Stromal cell of bone marrow (primary cell): ENCODE measurements around the gene IVNS1ABP.
"Not testable (repeated sequence)": the region's sequence is repeated elsewhere in the genome, so short reads cannot be mapped to it uniquely, and the experiment has no call there.

Experiments
- DNase-seq: peaks from one replicate; pipeline ENCODE4 v3.0.0-alpha.2; 2012; ENCODE audit warnings: low read depth

Gene IVNS1ABP

DNA sequence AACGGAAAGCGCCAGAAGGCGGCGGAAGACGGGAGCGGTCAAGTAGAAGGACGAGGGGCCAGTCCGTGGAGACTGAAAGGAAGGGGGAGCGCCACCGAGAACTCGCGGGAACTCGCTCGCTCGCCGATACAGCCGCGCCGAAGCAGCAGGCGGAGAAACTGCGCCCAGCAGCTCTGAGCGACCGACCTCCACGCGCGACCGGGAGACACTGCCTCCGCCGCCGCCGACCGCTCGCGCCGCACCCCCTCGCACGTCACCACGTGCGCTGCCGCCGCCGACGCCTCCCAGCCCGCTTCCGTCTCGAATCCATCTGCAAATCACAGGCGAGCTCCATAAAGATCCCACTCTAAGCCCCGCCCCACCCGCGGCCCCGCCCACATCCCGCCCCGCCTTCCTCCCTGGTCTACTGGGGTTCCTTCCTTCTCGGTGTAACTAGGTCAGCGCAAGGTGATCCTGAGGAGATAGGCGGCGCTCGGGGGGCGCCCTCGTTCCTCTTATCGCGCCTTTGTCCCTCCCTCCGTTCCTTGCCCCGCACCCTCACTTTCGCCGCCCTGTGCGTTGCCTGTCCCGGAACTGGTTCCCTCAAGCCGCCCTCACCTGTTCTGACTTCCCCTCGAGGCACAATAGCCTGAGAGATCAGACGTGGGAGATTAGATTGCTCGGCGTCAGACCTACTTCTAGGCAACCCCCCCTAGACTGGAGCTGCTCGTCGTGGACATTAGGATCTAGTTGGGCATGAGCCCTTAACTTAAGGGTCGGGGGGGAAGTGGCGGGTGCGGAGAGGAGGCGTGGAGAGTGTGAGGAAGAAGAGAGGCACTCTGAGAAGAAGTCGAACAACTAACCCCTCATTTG is at the start of gene IVNS1ABP:
Gene IVNS1ABP, minus strand, starts transcription at position 210 of the 852 bp plus-strand sequence. CDS start 7,750 bp downstream, outside the sequence.
- DNase-seq = peak; percentile 87

DNA sequence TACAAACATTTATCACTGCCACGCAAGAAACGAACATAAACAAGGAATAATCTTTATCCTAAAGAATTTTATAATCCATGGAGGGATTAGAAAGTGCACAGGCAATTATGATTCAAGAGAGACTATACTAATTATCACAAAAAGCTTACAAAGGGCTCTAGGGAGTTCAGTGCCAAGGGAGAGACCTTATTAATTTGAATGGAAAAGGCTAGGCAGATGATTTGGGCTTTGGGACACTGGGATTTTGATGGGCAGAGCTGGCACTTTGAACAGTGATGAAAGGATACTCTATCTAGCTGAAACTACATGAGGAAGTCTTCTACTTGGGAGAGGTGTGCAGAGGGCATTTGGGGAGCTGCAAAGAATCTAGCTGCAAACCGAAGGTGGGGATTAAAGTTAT is 48.9 kb upstream of the IVNS1ABP start:
- DNase-seq = no peak

DNA sequence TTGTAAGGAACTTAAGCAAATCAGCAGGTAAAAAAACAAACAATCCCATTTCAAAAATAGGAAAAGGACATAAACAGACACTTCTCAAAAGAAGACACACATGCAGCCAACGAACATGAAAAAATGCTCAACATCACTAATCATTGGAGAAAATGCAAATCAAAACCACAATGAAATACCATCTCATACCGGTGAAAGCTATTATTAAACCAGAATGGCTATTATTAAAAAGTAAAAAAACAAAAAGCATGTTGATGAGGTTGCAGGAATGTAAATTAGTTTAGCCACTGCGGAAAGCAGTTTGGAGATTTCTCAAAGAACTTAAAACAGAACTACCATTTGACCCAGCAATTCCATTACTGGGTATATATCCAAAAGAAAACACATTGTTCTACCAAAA is 47.5 kb upstream of the IVNS1ABP start:
- DNase-seq = not testable (repeated sequence)

DNA sequence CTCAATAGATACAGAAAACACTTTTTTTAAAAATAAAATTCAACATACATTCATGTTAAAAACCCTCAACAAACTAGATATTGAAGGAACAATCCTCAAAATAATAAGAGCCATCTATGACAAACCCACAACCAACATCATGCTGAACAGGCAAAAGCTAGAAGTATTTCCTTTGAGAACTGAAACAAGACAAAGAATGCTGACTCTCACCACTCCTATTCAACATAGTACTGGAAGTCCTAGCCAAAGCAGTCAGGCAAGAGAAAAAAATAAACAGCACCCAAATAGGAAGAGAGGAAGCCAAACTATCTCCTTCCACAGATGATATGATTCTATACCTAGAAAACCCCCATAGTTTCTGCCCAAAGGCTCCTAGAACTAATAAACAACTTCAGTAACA is 46.2 kb upstream of the IVNS1ABP start:
- DNase-seq = no peak

DNA sequence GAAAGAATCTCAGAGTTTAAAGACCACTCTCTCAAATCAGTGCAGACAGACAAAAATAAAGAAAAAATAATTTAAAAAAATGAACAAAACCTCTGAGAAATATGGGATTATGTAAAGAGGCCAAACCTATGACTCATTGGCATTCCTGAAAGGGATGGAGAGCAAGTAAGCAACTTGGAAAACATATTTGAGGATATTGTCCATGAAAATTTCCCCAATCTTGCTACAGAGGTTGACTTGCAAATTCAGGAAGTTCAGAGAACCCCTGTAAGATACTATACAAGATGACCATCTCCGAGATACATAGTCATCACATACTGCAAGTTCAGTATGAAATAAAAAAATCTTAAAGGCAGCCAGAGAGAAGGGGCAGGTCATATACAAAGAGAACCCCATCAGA is 43.7 kb upstream of the IVNS1ABP start:
- no peak for DNase-seq

DNA sequence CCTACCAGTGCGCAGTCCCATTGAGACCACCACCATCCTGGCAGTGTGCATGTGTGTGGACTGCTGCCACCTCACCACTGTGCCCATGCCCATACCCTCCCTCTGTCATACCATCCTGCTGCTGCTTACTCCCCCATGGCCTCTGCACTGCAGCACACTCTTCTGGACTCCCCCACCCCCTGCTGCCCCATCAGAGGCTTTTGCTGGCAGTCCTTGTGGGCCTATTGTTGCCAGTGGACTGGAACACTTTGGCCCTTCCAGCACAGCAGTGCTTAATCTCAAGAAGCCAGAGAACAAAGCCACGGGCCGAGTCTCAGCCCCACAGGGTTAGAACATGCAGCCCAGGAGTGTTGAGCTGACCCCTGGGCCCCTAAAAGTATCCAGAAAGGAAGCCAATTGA is 41.9 kb upstream of the IVNS1ABP start:
- no peak for DNase-seq

DNA sequence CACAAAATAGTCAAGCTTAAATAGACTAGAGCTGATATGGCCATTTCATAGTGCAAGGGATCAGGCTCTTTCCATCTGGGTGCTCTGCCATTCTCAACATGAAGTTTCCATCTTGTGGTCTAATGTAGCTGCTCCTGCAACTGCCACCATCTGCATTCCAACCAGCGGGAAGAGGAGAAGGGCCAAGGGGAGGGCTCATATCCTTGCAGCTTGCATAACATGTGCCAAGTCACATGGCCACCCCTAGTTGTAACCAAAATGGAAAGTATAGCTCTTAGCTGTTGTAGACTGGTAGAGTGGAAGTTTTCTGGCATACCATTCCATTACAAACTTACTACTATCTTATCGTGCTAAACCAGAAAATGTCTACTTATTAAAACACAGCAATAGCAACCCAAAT is 38.9 kb upstream of the IVNS1ABP start:
- no peak for DNase-seq

DNA sequence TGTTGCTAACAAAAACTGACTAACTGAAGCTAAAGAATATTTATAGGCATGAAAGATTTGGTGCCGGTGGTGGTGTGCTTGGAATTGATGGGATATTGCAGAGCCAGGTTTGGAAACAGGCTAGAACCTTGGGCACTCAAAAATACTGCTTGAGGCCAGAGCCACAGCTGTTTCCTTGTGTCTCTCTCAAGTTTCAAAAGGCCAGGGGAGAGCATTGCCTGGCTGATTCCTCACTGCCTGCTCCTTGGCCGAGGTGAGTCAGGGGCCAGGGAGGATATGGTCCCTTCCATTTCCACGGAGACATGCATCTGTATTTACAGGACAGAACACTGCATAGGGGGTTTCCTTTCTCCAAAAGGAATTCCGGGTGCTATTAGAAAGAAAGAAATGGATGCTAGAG is 36.1 kb upstream of the IVNS1ABP start:
- DNase-seq = no peak

DNA sequence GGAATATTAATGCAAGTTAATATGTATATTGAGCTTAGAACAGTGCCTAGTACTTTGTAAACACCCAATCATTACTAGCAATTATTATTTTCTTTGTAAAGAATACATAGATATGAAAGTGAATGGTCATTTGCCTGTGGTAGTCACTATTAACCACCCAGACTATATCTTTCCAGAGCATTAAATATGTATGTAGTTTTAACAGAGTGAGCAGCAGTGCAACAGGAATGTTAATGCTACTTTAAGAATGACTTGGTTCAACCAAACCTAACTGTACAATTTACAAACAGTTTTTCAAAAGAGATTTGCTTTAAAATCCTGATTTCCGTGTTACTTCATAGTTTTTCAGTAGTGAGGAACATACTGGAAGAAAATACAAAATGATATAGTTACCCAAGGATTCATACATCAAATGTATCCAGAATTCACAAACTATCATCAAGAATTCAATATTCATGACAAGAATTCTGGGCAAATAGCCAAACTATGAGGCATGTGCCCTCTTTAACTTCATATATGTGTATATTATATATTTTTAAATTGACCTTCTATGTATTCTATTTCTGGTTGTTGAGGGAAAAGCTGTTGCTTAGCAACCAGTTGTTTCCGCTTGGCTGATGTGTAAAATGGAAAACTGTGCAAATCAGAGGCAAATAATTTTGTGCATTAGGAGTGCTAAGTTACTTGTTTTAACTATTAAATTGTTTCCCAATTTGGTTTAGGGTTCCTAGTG is 34.9 kb upstream of the IVNS1ABP start:
- DNase-seq = no peak

DNA sequence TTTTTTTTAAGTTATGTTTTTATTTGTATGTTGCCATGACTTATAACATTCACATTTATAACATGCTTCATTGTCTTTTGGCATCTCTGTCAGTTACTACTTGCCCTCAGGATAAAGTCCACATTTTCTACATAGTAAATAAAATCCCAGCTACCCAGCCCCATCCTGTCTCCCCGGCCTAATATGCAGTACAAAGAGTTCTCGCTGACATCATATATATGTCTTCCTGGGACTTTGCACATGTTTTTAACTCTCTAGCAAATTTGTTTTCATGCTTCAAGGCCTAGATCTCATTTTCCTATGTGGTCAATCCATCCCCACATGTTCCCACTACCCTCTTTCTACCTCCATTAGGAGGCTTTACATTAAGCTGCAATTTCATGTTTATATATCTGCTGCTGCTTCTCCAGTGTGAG is 33.0 kb upstream of the IVNS1ABP start:
- no peak for DNase-seq

DNA sequence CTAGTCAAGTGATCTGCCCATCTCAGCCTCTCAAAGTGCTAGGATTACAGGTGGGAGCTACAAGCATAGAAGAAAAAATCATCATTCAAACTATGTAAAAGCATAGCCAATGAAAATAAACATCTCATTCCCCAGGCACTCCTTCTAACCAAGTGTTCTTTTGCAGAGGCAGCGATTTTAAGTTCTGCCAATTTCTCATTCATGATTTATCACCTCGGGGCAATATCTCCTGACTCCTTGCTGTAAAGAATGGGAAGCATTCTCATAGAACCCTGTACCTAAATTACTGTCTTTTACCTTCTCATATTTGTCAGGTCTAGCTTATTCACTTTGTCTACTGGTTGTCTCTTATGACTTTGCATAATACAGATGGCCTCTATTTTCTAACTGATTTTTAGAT is 32.5 kb upstream of the IVNS1ABP start:
- DNase-seq = no peak

DNA sequence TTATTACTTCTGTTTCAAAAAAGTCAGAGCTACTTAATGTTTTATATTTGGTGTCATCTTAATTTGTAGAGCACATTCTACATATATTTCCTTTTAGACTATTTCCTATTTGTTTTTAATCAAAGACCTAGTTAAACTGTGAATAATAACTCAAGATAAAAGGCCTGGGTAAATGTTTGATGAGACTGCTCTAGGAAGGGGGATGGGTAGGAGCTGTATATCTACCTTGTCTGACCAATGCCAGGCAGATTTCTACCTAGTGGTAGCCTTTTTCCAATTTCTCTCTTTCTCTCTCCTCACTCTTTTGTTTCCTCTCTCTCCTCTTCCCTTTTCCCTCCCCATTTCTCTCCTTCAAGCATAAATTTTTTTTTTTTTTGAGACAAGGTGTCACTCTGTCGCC is 31.9 kb upstream of the IVNS1ABP start:
- no peak for DNase-seq

DNA sequence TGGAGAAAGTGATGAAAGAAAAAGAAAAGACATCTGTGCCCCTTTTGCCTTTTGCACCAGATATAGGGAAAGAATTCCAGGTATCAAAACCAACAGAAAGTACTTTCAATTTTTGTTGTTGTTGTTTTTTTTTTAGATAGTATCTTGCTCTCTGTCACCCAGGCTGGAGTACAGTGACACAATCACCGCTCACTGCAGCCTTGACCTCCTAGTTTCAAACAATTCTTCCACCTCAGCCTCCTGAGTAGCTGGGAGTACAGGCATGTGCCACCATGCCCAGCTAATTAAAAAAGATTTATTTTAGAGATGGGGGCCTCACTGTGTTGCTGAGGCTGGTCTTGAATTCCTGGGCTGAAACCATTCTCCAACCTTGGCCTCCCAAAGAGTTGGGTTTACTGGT is 31.3 kb upstream of the IVNS1ABP start:
- DNase-seq = no peak

DNA sequence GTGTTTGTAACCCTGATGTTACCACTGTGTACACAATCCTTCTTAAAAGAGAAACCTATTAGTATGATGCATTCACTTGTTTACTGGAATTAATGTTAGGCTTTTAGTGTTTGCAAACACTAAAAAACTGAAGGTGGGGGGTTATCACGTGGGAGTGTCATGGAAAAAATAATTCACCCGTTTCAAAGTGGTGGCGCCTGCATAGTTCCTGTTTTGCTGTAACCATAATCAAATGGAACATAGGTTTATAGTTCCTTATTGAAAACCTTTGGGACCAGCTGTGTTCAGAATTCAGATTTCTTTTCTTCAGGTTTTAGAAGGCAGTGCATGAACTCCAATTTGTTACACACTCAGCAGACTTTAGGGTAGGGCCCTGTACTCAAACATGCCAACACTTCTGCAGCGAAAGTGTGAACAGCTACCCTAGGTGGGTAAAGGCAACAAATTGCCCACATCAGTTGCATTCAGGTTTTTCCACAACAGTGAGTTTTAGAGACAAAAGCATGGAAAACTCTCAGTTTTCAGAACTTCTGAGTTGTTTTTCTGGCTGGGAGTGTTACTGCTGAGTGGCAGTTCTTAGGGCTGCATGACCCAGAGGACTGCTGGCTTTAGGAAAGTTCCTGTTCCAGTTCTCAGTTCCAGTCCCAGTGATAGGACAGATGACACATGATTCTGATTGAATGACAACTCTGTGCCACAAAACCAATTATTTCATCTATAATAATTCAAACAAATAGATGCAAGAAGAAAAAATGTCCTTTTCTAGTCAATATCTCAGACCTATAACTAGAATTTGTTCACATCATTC is 29.1 kb upstream of the IVNS1ABP start:
- DNase-seq = no peak

DNA sequence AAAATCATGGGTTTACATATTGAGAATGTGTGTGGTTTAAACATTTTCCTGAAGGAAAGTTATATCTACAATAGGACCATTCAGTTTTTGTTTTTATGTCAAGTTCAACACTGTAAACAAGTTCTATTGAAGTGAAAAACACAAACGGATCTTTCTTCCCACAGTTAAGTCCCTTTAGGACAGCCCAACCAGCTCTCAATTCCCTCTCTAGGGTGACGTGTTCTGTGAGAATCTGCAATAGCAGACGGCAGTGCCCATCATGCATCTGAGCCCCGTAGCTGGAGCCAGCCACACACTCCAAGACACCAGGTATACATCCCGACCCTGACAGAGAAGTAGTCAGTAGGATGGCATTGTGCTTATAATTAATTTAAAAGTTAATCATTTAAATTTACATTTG is 26.3 kb upstream of the IVNS1ABP start:
- DNase-seq = no peak

DNA sequence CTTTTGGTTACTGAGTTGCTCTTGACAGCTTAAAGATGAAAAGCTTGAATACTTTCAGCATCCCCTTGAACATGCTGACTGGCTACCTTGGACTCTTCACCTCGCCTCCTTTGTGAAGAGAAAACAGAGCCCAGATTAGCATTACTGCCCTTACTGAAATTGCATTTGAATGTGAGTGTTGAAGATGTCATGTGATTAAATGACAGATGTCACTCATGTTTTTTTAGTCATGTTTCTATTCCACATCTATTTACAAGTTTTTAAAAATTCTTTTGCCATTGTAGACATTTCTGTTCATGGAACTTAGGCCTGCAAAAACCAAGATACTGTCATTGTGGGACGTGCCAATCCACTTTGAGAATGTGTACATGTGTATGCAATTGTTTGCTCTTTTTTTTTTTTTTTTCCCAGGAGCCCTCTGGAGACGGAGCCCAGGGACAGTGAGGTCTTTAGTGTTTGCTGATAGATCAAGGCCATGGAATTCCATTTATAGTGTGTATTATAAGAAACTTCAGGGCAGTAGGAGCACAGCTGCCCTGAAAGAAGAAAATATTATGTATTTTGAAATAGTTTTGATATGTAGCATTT is 25.7 kb upstream of the IVNS1ABP start:
- no peak for DNase-seq

DNA sequence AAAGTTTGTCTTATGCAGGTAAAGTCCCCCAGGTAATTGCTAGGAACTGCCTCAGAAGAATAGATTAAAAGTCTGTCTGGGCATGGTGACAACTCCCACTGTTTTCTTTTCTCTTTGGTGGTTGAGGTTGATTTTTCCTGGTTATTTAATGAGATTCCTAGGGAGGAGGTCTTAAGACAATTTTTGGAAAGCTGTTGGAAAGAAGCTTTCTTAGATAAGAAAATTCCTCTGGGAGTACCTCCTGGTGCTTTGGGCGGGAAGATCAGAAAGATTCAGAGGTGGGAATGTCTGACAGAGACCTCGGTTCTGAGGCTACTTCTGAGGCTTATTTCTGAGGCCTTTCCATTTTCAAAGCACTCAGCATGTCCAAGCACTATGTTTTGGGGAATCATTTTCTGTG is 25.0 kb upstream of the IVNS1ABP start:
- no peak for DNase-seq

DNA sequence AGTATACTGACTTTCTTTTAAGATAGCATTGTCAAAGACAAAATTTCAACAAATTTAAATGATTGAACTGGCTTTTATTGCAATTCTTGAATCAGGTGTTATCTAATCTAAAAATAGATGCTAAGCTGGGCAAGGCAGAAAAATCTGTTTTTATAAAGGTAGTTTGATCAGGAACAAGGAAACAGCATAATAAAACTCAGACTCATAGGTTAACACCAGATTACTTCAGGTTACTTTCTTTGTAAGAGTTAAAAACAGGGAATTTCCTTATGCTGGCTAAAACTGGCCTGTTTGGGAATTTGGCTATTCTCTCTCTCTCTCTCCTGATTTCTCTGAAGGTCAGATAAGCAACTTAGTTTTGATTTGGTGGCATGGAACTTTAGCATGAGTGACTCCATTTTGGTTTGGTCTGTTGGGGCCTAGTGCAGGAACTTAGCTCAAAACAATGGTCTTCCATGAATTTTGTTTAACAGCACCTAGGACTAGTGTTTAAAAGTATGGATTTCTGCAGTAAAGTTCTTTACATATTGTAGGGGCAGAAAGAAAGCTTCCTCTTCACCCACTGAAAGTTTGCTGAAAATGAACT is 24.2 kb upstream of the IVNS1ABP start:
- DNase-seq = no peak

DNA sequence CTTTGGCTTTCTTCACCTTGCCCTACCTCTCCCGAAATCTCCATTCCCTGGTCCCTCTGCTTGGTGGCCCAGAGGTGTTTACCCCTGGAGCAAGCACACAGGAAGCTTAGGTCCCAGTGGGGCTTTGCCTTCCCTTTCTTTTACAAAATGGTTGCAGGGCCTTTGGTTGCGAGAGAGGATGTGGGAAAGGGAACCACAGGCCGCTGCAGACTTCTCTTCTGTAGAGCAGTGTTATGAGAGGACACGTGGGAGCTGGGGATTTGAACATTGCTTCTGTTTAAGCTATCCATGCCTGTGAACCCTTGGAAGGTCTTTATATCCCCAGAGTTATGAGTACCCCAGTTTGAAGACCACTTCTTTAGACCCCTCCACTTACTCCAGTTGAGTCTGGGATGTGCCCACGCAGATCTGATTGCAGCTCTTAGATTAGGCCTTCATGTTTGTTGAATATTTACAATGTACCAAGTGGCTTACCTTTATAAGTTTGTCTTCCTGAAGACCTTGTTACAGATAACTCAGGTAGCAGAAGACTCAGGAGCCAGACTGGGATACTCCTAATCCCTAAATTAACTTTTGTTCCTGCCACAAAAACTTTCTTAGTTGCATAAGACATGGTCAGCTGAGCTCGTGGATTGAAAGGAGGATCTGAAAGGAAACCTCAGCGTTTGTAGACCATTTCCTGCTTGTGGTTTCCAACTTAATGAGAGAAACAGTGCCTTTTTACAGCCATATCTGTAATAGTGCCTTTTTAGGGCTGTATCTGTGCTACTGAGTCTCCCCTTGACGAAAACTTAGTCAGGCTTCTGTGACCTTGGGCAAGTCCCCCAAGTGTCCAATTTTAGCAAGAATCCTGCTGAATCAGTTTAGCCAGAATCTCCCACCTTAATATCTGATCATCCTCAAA is 21.9 kb upstream of the IVNS1ABP start:
- DNase-seq = no peak

DNA sequence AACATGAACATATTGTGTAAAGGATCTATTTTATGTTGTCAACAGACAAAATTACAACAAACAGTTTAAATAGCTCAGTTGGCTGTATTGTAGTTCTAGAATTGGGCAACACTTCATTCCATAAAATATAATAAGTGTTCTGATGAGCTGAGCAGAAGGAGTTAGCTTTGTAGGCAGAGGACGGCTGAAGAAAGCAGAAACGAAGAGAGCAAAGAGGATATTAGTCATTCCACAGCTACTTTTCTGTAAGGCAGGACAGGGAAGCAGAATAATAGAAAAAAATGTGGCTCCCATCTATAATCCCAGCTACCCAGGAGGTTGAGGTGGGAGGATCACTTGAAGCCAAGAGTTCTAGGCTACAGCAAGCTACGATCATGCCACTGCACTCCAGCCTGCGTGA is 20.2 kb upstream of the IVNS1ABP start:
- no peak for DNase-seq

DNA sequence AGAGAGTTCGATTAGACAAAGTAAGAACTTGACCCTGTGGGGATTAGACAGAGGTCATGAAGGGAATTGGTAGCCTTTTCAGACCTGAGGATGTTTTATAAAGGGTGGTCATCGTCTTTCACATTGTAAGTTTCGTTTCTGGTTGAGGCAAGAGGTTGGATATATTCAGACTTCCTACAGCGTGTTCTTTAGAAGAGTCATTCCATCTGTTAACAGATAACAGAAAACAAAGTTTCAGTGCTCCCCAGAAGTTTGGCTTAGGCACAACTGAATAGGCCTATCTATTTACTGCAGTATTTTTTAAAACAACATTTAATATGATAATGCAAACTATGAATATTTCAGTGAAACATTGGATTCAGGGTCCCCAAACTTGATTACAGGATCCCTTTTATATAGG is 17.1 kb upstream of the IVNS1ABP start:
- DNase-seq = no peak
